Peyer's patch (tissue), 4 donors: ENCODE results near the gene PIAS4.
A peak's percentile ranks its signal among the peaks of the same experiment; 100 is the strongest.

ENCODE experiments used
- POLR2A ChIP-seq, 2 donors: fragments of 450-650 bp; IDR thresholded peaks; one replicate each; pipeline ENCODE4 v1.5.1; 2017; ENCODE audit warnings: antibody characterized with exemption in 2 of 2, mild to moderate bottlenecking in 2 of 2, moderate library complexity in 2 of 2
- TF ChIP-seq, protein P1 (sequence below), 6 experiments: fragments of 450-650 bp in 4 of 6; fragments of 200-600 bp in 2 of 6; sonication (generic) in 1 of 6; IDR thresholded peaks; one replicate each; pipeline ENCODE4 v1.5.1; 2017 to 2019; ENCODE audit warnings: antibody characterized with exemption in 6 of 6, mild to moderate bottlenecking in 3 of 6, moderate library complexity in 1 of 6

DNA sequence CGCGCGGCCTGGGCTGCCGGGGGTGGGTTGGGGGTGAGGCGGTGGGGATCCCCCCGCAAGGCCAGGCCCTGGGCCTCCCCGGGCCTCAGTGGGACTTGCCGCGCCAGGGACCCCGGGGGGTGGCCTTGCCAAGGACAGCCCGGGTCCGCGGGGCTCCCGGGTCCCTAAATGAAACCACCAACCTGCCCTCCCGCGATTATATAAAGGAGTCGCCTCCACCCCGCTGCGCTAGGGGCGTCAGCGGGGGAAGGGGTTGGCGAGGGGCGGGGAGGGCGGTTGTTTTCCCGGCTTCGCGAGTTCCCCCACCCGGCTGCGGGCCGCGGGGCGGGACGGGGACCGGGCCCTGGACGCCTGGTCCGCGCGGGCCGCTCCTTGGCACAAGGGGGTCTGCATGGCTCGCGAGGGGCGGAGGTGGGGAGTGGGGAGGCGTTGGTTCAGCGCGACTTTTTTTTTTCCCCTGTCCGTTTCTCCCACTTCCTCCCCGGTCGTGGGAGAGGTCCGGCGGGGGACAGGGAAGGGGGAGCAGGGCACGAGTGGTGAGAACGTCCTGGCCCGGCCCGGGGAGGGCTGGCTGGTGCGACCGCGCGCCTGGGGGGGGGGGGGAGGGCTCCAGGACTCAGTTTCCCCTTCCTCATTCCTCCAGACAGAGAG, 60.0 kb downstream of the PIAS4 start:
- TF ChIP-seq, protein P1, sequence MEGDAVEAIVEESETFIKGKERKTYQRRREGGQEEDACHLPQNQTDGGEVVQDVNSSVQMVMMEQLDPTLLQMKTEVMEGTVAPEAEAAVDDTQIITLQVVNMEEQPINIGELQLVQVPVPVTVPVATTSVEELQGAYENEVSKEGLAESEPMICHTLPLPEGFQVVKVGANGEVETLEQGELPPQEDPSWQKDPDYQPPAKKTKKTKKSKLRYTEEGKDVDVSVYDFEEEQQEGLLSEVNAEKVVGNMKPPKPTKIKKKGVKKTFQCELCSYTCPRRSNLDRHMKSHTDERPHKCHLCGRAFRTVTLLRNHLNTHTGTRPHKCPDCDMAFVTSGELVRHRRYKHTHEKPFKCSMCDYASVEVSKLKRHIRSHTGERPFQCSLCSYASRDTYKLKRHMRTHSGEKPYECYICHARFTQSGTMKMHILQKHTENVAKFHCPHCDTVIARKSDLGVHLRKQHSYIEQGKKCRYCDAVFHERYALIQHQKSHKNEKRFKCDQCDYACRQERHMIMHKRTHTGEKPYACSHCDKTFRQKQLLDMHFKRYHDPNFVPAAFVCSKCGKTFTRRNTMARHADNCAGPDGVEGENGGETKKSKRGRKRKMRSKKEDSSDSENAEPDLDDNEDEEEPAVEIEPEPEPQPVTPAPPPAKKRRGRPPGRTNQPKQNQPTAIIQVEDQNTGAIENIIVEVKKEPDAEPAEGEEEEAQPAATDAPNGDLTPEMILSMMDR (IDR thresholded peaks at IDR 0.05): no peak
- TF ChIP-seq POLR2A (IDR thresholded peaks at IDR 0.05): peak; percentile 18 to 37
